GDM1 (cell line): ENCODE results near the gene SPATA22.
"Not testable (repeated sequence)": the region's sequence is repeated elsewhere in the genome, so short reads cannot be mapped to it uniquely, and the experiment has no call there.

Source experiments
- DNase-seq: peaks from one replicate; lab custom pipeline; 2025; lab: John Stamatoyannopoulos, UW

SPATA22 gene, protein sequence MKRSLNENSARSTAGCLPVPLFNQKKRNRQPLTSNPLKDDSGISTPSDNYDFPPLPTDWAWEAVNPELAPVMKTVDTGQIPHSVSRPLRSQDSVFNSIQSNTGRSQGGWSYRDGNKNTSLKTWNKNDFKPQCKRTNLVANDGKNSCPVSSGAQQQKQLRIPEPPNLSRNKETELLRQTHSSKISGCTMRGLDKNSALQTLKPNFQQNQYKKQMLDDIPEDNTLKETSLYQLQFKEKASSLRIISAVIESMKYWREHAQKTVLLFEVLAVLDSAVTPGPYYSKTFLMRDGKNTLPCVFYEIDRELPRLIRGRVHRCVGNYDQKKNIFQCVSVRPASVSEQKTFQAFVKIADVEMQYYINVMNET

DNA sequence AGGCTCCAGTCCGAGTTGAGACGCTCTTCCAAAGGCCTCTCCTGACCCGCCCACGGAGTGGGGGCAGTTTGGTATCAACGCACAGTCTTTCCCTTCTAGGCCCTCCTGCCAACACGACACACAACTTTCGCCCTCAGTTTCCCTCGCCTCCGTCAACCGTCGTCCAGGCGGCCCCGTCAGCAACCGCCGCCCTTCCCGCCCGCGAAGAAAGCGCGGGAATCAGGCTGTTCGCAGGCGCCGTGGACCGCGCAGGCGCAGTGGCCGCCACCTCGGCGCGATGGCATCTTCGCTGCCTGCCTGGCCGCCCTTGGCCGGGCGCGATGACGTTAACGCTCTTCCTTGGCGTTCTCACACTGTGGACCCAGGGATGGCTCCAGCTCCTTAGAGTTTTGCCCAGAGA, at the start of gene SPATA22:
Gene SPATA22 (minus strand): TSS at position 221 of the 400 bp plus-strand sequence. CDS start 2,494 bp downstream, outside the sequence.
- DNase-seq, result no peak

DNA sequence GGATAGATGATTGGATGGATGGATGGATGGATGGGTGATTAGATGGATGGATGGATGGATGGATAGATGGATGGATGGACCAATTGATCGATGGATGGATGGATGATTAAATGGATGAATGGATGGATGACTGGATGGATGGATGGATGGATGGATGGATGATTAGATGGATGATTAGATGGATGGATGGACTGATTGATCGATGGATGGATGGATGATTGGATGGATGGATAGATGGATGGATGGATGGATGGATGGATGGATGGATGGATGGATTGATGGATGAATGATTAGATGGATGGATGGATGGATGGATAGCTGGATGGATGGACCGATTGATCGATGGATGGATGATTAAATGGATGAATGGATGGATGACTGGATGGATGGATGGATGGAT, 47.9 kb upstream of the SPATA22 start:
- DNase-seq, result not testable (repeated sequence)

DNA sequence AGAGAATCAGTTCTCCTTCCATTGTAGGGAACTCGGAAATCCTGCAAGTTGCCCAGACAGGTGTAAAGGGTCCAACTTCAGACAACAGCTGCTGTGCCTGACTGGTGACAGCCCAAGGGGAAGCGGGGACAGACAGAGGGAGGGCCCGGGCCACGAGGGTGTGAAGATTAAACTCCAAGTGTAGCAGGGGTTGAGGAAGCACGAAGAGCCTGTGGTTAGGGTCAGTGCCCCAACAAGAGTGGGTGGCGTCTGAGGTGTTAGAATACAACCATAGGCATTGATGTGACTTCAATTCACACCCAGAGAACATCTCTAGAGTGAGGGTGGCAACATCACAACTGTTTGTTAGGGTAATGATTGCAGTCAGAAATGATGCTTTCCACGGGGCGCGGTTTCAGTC, 43.3 kb upstream of the SPATA22 start:
- DNase-seq, result no peak

DNA sequence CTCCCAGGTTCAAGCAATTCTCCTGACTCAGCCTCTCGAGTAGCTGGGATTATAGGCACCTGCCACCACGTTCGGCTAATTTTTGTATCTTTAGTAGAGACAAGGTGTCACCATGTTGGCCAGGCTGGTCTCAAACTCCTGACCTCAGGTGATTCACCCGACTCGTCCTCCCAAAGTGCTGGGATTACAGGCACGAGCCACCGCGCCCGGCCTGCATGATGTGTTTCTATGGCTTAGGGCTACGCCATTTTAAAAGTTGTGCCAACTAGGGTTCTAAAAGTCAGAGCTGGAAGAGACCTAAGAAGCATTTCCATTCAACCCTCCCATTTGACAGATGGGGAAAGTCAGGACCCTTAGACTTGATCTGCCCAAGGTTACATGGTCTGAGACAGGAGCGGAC, 42.5 kb upstream of the SPATA22 start:
- DNase-seq, result not testable (repeated sequence)

DNA sequence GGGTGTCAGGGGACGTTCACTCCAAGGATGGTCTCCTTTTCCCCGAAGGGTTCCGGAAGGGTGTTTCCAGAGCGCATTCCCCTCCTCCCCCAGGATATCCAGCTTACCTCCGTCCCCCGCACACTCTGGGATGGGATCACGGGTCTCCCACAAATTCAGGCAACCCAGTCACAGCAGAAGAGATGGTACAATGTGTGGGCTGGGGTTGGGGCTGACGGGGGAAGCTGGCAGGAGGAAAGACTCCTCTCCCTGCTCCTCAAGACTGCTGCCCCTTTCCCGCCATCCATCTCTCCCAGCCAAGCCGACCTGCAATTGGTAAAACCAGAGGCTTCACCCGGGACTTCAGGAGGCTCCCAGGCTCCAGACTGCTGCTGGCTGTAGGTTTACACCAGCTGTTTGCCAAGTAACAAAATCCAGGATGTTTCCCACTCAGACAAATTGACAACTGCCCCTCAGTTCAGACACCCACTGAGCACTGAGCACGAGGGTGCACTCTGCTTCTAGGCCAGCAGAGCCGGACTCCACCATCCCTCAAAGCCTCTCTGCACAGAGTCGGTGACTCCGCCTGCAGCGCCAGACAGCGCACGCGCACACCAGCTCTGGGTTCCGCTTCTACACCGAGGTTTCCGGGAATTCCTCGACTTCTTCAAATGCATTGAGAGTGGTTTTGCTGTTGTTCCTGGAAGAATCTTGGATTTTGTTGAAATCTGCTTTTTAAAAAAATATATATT, 41.9 kb upstream of the SPATA22 start:
- no peak for DNase-seq

DNA sequence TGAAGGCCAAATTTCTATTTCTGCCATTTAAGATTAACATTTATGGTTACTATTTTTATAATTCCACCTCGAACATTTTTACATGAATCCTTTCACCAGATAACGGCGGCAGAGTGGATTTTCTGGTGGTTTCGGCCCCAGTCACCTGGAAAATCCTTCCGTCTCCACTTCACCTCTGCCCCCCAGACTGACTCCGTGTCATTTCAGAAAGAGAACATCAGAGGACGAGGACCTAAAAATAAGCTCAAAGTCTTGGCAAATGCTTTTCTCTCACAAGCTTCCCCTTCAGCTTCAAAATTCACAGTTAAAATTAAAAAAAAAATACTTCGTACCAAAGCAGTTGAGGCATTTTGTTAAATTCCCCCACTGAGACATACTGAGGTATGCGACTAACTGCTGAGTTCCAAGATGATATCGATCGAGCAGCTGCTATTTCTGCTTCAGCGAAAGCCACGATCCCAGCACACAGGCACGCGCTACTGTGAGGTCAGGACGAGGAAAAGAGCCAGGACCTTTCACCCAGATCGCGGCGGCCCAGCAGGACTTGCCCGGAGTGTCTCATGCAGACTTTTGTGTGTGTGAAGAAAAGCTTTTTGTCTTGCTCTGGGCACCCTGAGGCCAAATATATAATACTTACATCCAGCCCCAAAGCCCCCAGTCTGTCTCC, 41.0 kb upstream of the SPATA22 start:
- no peak for DNase-seq

DNA sequence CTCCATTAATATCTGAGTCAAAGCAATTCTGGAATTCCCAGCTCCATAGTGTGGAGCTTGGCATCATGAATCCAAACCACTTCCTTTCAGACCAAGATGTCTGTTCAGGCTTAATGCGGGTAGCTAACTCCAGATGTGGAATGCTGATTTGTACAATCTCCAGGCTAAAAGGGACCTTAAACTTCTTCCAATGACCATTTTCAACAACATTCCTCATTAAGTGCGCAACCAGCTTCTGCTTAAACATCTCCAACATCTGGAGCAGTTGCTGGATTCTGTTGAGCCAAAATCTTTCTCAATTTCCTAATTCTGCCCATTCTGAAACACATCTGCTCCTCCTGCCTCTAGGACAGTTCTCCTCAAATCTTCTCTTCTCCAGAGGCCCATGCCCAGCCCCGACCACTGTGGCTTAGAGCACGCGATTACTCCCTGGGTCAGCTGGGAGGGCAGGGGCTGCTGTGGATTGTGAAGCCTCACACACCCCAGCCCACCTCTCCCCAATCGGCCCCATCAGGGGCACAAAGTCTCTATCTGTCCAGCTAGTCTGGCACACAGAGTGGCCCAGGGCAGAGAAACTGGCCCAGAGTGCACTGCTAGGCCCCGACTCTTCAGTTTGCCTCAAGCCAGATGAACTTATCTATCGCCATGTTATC, 40.4 kb upstream of the SPATA22 start:
- no peak for DNase-seq

DNA sequence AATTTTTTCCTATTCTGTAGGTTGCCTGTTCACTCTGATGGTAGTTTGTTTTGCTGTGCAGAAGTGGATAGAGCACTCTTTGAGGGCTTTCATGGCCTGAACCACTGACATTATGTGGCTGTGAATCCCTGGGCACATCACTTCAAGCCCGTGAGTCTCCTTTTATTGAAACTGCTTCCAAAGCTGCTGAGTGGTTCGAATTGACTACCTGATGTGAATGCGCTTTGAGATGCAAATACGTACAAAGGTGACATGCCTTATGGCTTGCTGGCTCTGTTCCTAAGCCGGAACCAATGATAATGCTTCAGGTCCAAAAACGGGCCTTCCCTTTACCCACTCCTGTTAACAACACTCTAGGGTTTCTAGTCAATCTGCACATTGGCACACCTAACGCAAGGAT, 38.5 kb upstream of the SPATA22 start:
- DNase-seq, result no peak

DNA sequence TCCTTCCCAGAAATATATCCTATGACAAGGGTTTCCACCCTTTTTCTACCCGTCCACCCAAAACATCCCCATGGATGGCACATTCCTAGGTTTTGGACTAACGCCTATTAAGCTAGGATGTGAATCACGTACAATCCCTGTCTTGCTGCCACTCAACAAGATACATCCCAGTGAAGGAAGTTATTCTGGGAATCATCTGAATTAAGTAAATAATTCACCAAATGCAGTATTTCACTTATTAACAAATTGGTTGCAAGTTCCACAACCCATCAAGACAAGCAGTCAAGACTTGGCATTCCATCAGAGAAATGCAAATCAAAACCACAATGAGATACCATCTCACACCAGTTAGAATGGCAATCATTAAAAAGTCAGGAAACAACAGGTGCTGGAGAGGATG, 36.2 kb upstream of the SPATA22 start:
- DNase-seq, result no peak

GRCh38 chr17:3507071-3507470, 35.5 kb upstream of the SPATA22 start:
- DNase-seq, result no peak

- DNase-seq, result no peak
Measured at GRCh38 chr17:3506054-3506453, 34.4 kb upstream of the SPATA22 start.

- no peak for DNase-seq
Measured at GRCh38 chr17:3505008-3505407, 33.4 kb upstream of the SPATA22 start.

DNA sequence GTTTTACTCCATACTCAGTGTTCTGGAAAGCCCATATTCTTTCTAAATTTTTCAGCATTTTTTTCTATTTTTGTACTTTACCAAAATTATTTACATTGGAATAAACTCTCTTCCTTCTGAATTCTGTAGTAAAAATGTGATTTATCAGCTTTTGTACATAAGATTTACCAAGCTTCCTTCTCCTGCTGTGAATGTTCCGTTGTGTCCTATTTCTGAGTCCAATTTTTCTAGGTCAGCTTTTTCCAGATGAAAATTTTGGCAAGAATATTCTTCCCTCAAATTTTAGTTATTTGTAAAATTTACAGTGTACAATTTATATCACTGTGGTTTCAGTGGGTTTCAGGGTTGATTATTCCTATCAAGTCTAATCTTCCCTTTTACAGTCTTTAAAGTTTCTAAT, 31.7 kb upstream of the SPATA22 start:
- no peak for DNase-seq

- DNase-seq, result no peak
Measured at GRCh38 chr17:3502466-3502865, 30.8 kb upstream of the SPATA22 start.

DNA sequence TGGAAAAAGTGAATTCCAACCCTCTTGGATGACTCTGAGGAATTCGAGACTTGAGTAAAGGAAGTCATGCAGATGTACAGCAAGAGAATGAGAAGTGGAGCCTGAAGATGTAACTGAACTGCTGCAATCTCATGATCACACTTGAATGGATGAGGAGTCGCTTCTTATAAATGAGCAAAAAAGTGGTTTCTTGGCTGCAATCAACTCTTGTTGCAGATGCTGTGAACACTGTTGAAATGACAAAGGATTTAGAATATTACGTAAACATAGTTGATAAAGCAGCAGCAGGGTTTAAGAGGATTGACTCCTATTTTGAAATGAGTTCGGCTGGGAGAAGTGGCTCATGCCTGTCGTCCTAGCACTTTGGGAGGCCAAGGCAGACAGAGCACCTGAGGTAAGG, 29.7 kb upstream of the SPATA22 start:
- no peak for DNase-seq

- DNase-seq, result no peak
Measured at GRCh38 chr17:3497101-3497500, 25.5 kb upstream of the SPATA22 start.

GRCh38 chr17:3485481-3486068, 14.0 kb upstream of the SPATA22 start:
- no peak for DNase-seq

DNA sequence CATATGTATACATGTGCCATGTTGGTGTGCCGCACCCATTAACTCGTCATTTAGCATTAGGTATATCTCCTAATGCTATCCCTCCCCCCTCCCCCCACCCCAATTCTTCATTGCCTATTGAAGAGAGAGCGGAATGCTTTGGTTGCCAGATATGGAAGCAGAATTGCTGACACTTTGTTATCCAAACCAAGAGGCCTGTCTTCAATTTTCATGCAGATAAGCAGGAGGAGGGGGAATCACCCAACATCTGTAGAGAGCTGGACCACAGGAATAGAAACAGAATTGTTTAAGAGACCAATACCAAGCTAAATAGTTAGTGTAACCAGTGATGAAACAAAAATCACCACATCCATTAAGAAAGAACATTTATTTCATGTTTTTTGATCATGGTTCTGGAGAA, 11.2 kb upstream of the SPATA22 start:
- DNase-seq, result no peak

- DNase-seq, result no peak
Measured at GRCh38 chr17:3479988-3480387, 8.4 kb upstream of the SPATA22 start.

DNA sequence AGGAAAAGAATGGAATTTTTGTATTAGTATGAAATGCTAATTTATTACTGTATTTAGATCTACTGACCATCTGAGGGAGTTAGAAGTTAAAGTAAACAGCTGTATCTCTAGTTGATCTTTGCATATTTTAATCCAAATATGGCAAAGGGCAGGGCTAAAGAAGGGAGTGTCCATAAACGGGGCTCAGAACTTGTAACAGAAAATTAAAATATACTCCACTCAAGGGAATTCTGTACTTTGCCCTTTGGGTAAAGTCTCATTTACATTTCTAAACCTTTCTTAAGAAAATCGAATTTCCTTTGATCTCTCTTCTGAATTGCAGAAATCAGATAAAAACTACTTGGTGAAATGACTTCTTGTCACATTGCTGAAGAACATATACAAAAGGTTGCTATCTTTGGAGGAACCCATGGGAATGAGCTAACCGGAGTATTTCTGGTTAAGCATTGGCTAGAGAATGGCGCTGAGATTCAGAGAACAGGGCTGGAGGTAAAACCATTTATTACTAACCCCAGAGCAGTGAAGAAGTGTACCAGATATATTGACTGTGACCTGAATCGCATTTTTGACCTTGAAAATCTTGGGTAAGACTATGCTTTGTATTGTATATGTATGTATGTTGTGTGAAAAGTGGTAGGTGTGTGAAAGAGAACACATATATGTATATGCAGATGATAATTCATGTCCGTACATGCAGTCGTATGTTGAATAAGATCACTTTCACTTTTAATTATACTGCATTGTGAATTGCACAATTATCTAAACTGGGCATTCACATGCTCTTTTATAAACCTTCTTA, 4.4 kb upstream of the SPATA22 start, which contains the start of gene ASPA:
Gene ASPA (plus strand): TSS at position 186 of the 799 bp plus-strand sequence. CDS start 163 bp downstream, at position 349.
- DNase-seq, result no peak

DNA sequence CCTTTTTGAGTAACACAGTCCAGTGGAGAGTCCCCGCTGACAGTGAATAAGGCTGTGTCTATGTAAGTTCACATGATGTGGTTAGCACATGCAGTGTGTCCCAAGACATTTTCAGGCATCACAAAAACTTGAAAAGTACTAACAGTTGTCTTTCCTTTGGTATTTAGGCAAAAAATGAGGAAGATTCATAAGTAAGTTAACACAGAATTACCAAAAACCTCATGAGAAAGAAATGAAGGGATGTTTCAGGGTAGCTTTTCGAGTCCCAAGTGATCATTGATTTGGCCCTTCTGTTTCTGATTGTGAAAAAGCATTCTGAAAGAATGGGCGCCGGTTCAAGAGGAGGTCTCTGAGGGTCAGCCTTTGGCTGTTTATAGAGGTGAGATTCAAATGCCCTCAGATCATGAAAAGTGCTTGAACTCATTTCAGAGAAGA, 3.6 kb upstream of the SPATA22 start:
- DNase-seq, result no peak
